Panc1 (cell line): ENCODE results near the gene USP6NL. TPM values are rescaled to one million over a fixed set of nuclear protein-coding genes. Genes with fewer than 3 reads are reported as not detected.

Source experiments
- ATAC-seq: fragments of 200-7000 bp; cut with Tn5 transposase; 2 replicates; pipeline ENCODE4 v1.9.1; 2020; ENCODE audit warnings: mild to moderate bottlenecking, moderate library complexity
- BruUV-seq: library from RNA; stranded (reverse); fragments of 400-500 nt; replicated peaks from 2 replicates; lab custom pipeline; 2021; lab: Mats Ljungman, UMichigan
- CTCF ChIA-PET: fragments of 300-600 bp; sonication (Branson Sonifier 250); formaldehyde crosslinking; loops from one replicate; lab custom pipeline; 2022; ENCODE audit warnings: antibody characterized with exemption; lab: Charles Lee
- POLR2A ChIA-PET: fragments of 300-600 bp; sonication (Branson Sonifier 250); formaldehyde crosslinking; loops from one replicate; lab custom pipeline; 2022; ENCODE audit warnings: antibody characterized with exemption; lab: Charles Lee
- DNase-seq: peaks from one replicate; pipeline ENCODE4 v3.0.0-alpha.2; 2010; ENCODE audit warnings: low read depth, low spot score
- H3K27ac ChIP-seq: 2 replicates; pipeline ENCODE4 v1.5.1; 2011; ENCODE audit warnings: mild to moderate bottlenecking, low read length, inconsistent platforms
- H3K27me3 ChIP-seq: fragments of 200-500 bp; sonication (Bioruptor generic); 2 replicates; pipeline ENCODE4 v1.6.0; 2014; ENCODE audit warnings: low read length, inconsistent platforms; ENCODE audit not compliant: control insufficient read depth, insufficient read depth
- H3K36me3 ChIP-seq: fragments of 200-500 bp; sonication (Bioruptor generic); 2 replicates; pipeline ENCODE4 v1.5.1; 2014; ENCODE audit warnings: inconsistent platforms, mild to moderate bottlenecking, low read length, moderate library complexity; ENCODE audit not compliant: control insufficient read depth, insufficient read depth
- H3K4me1 ChIP-seq: 2 replicates; pipeline ENCODE4 v1.5.1; 2011; ENCODE audit warnings: inconsistent platforms, mild to moderate bottlenecking, low read length, moderate library complexity; ENCODE audit not compliant: control insufficient read depth, insufficient read depth
- H3K4me3 ChIP-seq, 2 experiments: 2 replicates each; pipeline ENCODE4 v1.5.1; 2011 to 2012; ENCODE audit warnings: low read depth in 2 of 2, low read length in 2 of 2, mild to moderate bottlenecking in 2 of 2, inconsistent platforms in 1 of 2, moderate library complexity in 1 of 2
- H3K9me3 ChIP-seq: fragments of 200-500 bp; sonication (Bioruptor generic); 2 replicates; pipeline ENCODE4 v1.5.1; 2014; ENCODE audit warnings: low read depth, mild to moderate bottlenecking, inconsistent platforms, low read length, moderate library complexity; ENCODE audit not compliant: control insufficient read depth, insufficient read depth
- CTCF ChIP-seq: fragments of 450-650 bp; IDR thresholded peaks from 2 replicates; pipeline ENCODE4 v1.5.1; 2017; ENCODE audit warnings: mild to moderate bottlenecking
- POLR2AphosphoS5 ChIP-seq: IDR thresholded peaks from 2 replicates; pipeline ENCODE4 v1.6.1; 2012; ENCODE audit warnings: mild to moderate bottlenecking, low read depth, low read length, moderate library complexity
- REST ChIP-seq, 2 experiments: IDR thresholded peaks; 2 replicates each; pipeline ENCODE4 v1.6.1; 2011 to 2012; ENCODE audit warnings: low read depth in 2 of 2, control low read depth in 1 of 2, low read length in 1 of 2, mild to moderate bottlenecking in 1 of 2, moderate library complexity in 1 of 2; ENCODE audit not compliant: insufficient read depth in 1 of 2
- SIN3A ChIP-seq: IDR thresholded peaks from 2 replicates; pipeline ENCODE4 v1.6.1; 2012; ENCODE audit warnings: low read depth, mild to moderate bottlenecking, low read length, moderate library complexity, borderline replicate concordance; ENCODE audit not compliant: insufficient read depth
- TCF7L2 ChIP-seq: IDR thresholded peaks from 2 replicates; pipeline ENCODE4 v1.6.1; 2011; ENCODE audit warnings: mild to moderate bottlenecking, low read depth, low read length, inconsistent platforms
- in situ Hi-C: cut with HindIII; loops from 2 replicates; pipeline ENCODE4 v1.10.0; 2016; ENCODE audit warnings: low sequenced_read_pairs, low pct_unique_long_range_greater_than_20kb
- intact Hi-C: fragments of 100-400 bp; cut with micrococcal nuclease; formaldehyde crosslinking; loops from one replicate; pipeline ENCODE4 v1.10.0; 2022; ENCODE audit not compliant: unreplicated experiment
- total RNA-seq: library from RNA; stranded (reverse); gene quantifications from one replicate; pipeline ENCODE4 v1.2.1, GENCODE V29; 2021; ENCODE audit not compliant: unreplicated experiment

The USP6NL gene
- total RNA-seq, 1 experiment from 2014 or later = 13.9 TPM

GRCh38 chr10:11473128-11473760 is 138.2 kb downstream of the USP6NL start:
- H3K36me3 ChIP-seq = no peaks in the 10 kb centered on the region; the same call in 1 of the 2 replicates
- DNase-seq (no peak), ATAC-seq (no peak)
- no peaks in the 10 kb centered on the region for H3K9me3 ChIP-seq
- ChIA-PET CTCF (no interaction called here), POLR2A (no interaction called here)
- no peaks in the 10 kb centered on the region for H3K27me3 ChIP-seq
- BruUV-seq = no TSS peak
- H3K4me1 ChIP-seq = no peaks in the 10 kb centered on the region
- in situ Hi-C loops = no loop called here
- intact Hi-C loops = no loop called here
- no peak for TF ChIP-seq TCF7L2
- TF ChIP-seq REST (IDR thresholded peaks at IDR 0.05; ENCODE audit: insufficient read depth in 1 of 2, low read depth in 2 of 2, low read length in 1 of 2) = no peak
- TF ChIP-seq POLR2AphosphoS5 = no peak
- no peak for TF ChIP-seq SIN3A
- TF ChIP-seq CTCF = no peak
- no peak overlapping the region for H3K4me3 ChIP-seq
- H3K27ac ChIP-seq = no peak overlapping the region

GRCh38 chr10:11472158-11472753 is 139.2 kb downstream of the USP6NL start:
- no peak overlapping the region for H3K27ac ChIP-seq
- CTCF ChIA-PET = no interaction called here
- POLR2A ChIA-PET = no interaction called here
- DNase-seq (peak; percentile 41), ATAC-seq (peak; percentile 83; the same call in 1 of the 2 replicates)
- no TSS peak for BruUV-seq
- in situ Hi-C loops (no loop called here), intact Hi-C loops (no loop called here)
- H3K4me3 ChIP-seq = no peak overlapping the region
- TF ChIP-seq CTCF (peak; percentile 84), TCF7L2 (no peak), POLR2AphosphoS5 (no peak)
- H3K9me3 ChIP-seq = no peaks in the 10 kb centered on the region
- H3K4me1 ChIP-seq = no peaks in the 10 kb centered on the region
- no peaks in the 10 kb centered on the region; the same call in 1 of the 2 replicates for H3K36me3 ChIP-seq
- H3K27me3 ChIP-seq = no peaks in the 10 kb centered on the region
